Stimulated activated effector memory CD8-positive, alpha-beta T cell treated with anti-CD3 and anti-CD28 coated beads, Interleukin-12 subunit alpha, Interleukin-12 subunit beta, amount 100 ng/mL, for 72 hours (primary cell): ENCODE measurements around the gene IQGAP3.
A peak's percentile ranks its signal among the peaks of the same experiment; 100 is the strongest.

ENCODE experiments used
- ATAC-seq: fragments of 150-1000 bp; cut with Tn5 transposase; 2 replicates; pipeline ENCODE4 v1.10.0; 2021
- DNase-seq, 2 donors: peaks; one replicate each; pipeline ENCODE4 v3.0.0; 2021 to 2022; ENCODE audit warnings: low spot score in 2 of 2
- H3K27ac Mint-ChIP-seq: one replicate; pipeline ENCODE4 v1.8.0; 2022; ENCODE audit warnings: mild to moderate bottlenecking, mixed read lengths
- H3K36me3 Mint-ChIP-seq: one replicate; pipeline ENCODE4 v1.8.0; 2022; ENCODE audit warnings: mild to moderate bottlenecking, mixed read lengths
- H3K4me1 Mint-ChIP-seq: one replicate; pipeline ENCODE4 v1.8.0; 2022; ENCODE audit warnings: mixed read lengths
- H3K4me3 Mint-ChIP-seq: one replicate; pipeline ENCODE4 v1.8.0; 2022; ENCODE audit warnings: mild to moderate bottlenecking, mixed read lengths
- H3K9me3 Mint-ChIP-seq: one replicate; pipeline ENCODE4 v1.8.0; 2022; ENCODE audit warnings: mixed read lengths

IQGAP3 gene

DNA sequence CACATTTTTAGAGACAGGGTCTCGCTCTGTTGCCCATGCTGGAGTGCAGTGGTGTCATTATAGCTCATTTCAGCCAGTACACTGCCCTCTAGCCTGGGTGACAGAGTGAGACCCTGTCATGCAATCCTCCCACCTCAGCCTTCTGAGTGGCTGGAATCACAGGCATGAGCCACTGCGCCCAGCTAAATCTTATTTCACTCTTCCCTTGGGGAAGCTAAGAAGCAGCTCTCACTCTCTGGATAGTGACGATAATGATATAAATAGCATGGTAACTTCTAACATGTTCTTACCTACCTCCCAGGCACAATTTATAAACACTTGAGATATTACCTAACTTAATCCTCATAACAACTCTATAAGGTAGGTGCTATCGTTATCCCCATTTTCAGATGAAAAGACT is 24.9 kb downstream of the IQGAP3 start:
- Mint-ChIP-seq H3K9me3 (no peaks in the 10 kb centered on the region), H3K4me3 (no peak overlapping the region), H3K27ac (no peak overlapping the region), H3K4me1 (peaks cover 5% of the 10 kb centered on the region), H3K36me3 (no peaks in the 10 kb centered on the region)
- DNase-seq (no peak), ATAC-seq (no peak)

DNA sequence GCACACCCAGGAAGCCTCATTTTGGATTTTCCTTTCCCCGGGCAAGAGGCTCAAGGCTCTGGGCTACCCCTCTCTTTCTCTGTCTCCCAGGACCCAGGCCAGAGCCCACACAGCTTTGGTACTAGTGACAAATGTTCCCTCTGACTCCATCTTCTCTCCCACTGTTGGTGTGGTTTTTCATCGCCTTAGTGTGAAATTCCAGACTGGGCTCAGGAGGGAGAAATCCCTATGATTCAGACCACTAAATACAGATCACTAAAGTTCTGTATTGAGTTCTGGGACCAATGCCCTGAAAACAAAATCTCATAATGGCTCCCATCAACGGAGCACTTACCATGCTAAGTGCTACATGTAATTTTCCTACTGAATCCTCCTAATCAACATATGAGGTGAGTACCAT is 26.1 kb downstream of the IQGAP3 start:
- no peak for DNase-seq
- Mint-ChIP-seq H3K9me3 (no peaks in the 10 kb centered on the region), H3K27ac (peak overlapping the region; percentile 63), H3K4me1 (no peaks in the 10 kb centered on the region), H3K4me3 (no peak overlapping the region), H3K36me3 (no peaks in the 10 kb centered on the region)
- no peak for ATAC-seq

DNA sequence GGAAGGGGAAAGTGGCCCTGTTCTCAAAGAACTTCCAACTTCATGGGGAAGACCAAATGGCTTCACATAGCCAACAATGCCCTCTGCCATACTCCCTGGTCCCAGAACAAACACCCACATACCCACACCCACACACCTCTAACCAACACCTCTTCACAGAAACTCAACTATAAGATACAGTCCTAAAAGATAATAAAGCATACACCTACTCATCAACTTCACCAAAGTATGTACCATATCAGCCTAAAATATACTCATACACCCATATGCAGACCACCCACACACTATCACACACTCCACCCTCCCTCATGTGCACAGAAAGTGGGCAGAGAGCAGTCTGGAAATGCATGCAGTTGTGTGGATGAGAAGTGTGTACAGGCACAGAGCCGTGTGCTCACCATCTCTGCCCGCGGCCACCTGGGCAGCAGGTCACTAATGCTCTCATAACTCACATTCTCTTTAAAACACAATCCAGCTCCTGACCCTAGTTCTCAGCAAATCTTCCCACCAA is 27.7 kb downstream of the IQGAP3 start:
- peak overlapping the region; percentile 10 for H3K27ac Mint-ChIP-seq
- no peak overlapping the region for H3K4me3 Mint-ChIP-seq

DNA sequence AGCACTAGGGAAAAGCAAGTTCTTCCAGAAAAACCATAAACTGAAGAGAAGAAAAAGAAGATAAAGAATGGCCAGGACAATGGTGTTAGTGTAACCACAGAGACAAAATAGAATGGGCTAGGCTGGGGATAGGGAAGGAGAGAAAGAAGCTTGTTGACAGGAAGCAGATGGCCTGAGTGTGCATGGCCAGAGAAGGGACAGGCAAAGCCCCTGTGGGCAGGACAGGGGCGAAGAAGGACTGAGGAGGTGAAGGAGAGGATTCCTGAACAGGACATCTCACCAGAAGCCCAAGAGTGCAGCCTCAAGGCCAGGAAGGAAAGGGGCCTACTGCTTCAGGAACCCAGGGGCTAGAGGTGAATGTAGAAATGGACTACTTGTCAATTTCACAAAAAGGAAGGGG is 29.3 kb downstream of the IQGAP3 start:
- peak overlapping the region; percentile 10 for H3K27ac Mint-ChIP-seq

More for the DNA sequence above, 27.7 kb downstream of the IQGAP3 start:
- Mint-ChIP-seq H3K4me1 (no peaks in the 10 kb centered on the region), H3K36me3 (no peaks in the 10 kb centered on the region), H3K9me3 (no peaks in the 10 kb centered on the region)
- ATAC-seq = no peak
- no peak for DNase-seq

DNA sequence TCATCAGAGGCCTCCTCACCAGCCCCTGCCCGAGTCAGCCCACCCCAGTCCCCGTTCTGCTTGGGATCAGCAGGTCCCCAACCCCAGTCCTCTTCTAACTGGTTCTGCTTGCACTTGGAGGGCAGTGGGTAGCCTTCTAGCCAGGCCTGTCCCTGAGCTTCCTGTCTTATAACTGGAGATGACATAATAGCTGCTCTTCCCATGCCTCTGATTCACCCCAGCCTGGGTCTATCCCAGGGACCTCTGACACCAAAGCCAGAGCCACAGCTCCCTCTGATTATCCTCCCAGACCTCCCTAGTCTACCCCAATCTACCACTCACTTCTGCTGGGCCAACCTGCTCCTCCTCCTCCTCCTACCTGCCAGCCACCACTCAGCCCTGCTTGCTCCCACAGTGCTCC is 31.4 kb downstream of the IQGAP3 start:
- Mint-ChIP-seq H3K27ac (peak overlapping the region; percentile 10), H3K4me3 (no peak overlapping the region), H3K9me3 (no peaks in the 10 kb centered on the region), H3K36me3 (no peaks in the 10 kb centered on the region), H3K4me1 (peaks cover 7% of the 10 kb centered on the region)
- DNase-seq (no peak), ATAC-seq (no peak)

More for the DNA sequence above, 29.3 kb downstream of the IQGAP3 start:
- DNase-seq (no peak), ATAC-seq (no peak)
- Mint-ChIP-seq H3K9me3 (no peaks in the 10 kb centered on the region), H3K36me3 (no peaks in the 10 kb centered on the region), H3K4me1 (peaks cover 7% of the 10 kb centered on the region), H3K4me3 (no peak overlapping the region)

DNA sequence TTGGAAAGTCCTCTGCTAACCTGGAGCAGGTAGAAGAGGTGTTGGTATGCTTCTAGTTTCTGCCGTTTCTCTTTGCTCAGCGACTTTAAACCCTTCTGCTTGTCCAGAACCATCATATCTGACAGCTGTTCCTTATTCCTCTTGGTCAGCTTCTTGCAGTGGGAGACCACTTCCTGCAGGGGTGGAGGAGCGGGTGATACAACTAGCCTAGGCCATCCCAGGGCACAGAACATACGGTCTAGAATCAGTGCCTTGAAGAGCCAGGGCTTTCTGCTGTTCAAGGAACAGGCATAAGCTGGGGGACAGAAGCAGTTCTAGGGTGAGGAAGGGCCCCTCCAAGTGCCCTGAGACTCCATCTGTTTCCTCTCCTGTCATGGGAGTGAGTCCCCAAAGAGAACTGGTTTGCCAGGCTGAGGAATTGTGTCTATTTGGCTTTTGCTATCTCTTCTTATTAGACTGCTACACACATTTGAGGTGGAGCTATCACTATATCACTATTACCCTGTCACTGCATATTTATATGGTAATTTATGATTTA is 32.5 kb downstream of the IQGAP3 start:
- ATAC-seq (no peak), DNase-seq (no peak)
- no peaks in the 10 kb centered on the region for H3K9me3 Mint-ChIP-seq
- peaks cover 7% of the 10 kb centered on the region for H3K4me1 Mint-ChIP-seq
- H3K27ac Mint-ChIP-seq = no peak overlapping the region
- H3K36me3 Mint-ChIP-seq = no peaks in the 10 kb centered on the region
- H3K4me3 Mint-ChIP-seq = no peak overlapping the region

DNA sequence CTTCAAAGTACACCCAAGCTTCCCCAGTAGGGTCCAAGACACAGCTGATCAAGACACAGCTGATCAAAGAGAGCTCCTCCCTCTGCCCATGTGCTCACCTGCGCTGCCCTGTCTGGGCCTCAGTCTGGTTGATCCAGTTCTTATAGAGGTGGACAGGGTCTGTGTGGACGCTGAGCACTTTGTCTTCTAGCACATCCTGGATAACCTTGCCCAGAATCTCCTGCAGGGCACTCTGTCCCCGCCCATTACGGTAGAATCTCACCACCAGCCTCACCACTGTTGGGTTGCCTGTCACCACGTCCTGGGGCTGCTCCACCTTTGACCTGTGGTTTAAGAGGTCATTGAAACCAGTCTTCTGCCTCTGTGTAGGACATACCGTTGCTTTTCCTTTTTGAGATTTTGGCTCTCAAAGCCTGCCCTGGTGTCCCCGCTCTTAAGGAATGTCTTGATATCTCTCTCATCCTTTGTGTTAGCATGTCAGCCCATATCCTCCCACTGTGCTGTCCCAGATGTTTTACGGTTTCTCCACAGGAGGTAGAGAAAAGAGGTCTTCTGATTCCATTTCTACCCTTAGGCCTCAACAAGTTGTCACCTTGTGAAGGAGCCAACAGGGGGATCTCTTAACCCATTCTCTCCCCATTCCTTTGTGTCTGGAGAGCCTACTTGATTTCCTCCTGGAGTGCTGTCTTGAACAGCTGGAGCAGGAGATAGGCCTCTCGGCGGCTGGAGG is 33.5 kb downstream of the IQGAP3 start:
- peaks cover 7% of the 10 kb centered on the region for H3K4me1 Mint-ChIP-seq
- DNase-seq (no peak), ATAC-seq (no peak)
- no peak overlapping the region for H3K27ac Mint-ChIP-seq
- H3K36me3 Mint-ChIP-seq = no peaks in the 10 kb centered on the region
- H3K4me3 Mint-ChIP-seq = no peak overlapping the region
- no peaks in the 10 kb centered on the region for H3K9me3 Mint-ChIP-seq

DNA sequence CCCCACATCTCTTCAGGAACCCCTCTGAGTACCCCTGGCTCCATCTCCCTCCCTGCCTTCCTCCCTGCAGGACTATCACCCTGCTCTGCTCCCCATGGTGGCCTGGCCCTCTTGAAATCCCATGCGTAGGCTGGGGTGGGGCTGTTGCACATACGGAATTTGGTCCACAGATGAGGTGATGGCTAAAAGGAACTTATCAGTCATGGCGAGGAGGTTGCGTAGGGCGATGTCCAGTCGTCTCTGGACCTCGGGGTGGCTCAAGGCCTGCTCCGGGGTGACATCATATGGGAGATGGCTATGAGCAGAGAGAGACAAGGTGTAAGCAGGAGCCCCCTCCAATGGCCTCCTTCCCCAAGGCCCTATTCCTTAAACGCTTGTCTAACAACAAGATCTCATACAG is 35.3 kb downstream of the IQGAP3 start:
- no peak for DNase-seq
- Mint-ChIP-seq H3K4me3 (no peak overlapping the region), H3K27ac (no peak overlapping the region), H3K36me3 (no peaks in the 10 kb centered on the region), H3K9me3 (no peaks in the 10 kb centered on the region), H3K4me1 (peaks cover 7% of the 10 kb centered on the region)
- no peak for ATAC-seq

DNA sequence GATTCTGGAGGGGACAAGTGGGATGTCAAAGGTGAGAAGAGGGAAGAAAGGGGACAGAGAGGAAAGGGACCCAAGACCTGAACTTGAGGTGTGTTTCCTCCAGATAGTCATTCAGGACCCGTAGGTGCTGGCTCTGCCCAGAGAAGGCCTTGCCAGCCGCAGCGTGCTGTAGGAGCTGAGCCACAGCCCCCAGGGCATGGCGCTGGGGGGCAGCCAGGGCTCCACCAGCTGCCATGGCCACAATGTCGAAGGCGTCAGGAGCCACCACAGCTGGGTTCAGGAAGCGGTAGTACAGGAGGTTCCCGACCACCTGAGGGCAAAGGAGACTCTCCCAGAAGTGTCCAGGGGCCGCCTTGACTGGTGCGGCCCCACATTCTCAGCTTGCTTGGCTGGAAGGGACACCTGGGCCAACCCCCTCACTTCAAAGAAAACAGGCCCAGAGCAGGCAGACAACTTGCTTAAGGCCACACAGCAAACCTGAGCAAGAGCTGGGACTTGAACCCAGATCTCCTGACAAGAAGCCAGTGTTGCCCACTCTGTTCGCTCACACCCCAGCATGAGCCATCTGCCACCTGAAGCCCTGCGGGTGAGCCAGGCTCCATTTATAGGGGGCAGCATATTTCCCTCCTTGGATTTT is 37.8 kb downstream of the IQGAP3 start:
- H3K9me3 Mint-ChIP-seq = no peaks in the 10 kb centered on the region
- peaks cover 7% of the 10 kb centered on the region for H3K4me1 Mint-ChIP-seq
- H3K4me3 Mint-ChIP-seq = no peak overlapping the region
- ATAC-seq = no peak
- no peak overlapping the region for H3K27ac Mint-ChIP-seq
- no peak for DNase-seq
- no peaks in the 10 kb centered on the region for H3K36me3 Mint-ChIP-seq

DNA sequence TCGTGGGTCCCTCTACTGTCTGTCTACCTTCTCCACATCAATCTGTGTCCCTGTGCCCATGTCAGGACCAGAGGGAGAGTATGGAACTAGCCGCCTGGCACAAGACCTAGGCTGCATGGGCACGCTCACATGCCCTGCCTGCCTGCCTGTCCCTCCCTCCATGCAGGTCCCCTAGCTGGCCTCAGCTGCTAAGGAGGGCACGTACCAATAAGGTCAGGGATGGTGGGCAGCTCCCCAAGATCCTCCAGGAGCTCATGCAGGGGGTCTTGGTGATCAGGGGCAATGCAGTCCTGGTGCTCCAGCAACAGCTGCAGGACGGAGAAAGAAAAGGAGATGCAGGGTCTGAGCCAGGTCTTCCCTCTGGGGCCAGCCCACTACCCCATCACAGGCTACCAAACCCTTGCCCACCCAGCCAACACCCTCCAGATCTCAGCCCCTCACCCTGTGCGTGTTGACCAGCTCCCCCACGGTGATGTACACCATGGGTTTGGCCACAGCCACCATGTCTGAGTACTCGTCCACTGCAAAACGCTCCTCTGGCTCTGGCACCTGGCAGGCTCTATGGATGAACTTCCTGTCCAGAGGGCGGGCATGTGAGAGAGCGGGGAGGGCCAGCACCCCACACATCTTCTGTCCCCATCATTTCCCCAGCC is 38.7 kb downstream of the IQGAP3 start:
- H3K4me1 Mint-ChIP-seq = peaks cover 2% of the 10 kb centered on the region
- H3K27ac Mint-ChIP-seq = peak overlapping the region; percentile 54
- H3K36me3 Mint-ChIP-seq = no peaks in the 10 kb centered on the region
- H3K9me3 Mint-ChIP-seq = no peaks in the 10 kb centered on the region
- H3K4me3 Mint-ChIP-seq = no peak overlapping the region
- DNase-seq = no peak
- no peak for ATAC-seq

DNA sequence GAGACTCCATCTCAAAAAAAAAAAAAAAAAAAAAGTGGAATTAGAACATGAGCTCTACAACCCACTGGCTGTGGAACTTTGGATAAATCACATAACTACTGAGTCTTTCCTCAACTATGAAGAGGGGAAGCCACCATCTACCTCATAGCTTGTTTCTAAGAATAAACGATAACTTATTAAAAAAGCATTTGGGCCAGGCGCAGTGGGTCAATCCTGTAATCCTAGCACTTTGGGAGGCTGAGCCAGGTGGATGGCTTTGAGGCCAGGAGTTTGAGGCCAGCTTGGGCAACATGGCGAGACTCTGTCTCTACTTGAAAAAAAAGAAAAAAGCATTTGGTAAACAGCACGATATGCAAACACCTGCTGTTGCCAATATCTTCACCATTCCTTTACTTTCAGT is 40.0 kb downstream of the IQGAP3 start:
- Mint-ChIP-seq H3K4me1 (peaks cover 14% of the 10 kb centered on the region), H3K4me3 (no peak overlapping the region), H3K27ac (no peak overlapping the region), H3K9me3 (no peaks in the 10 kb centered on the region), H3K36me3 (no peaks in the 10 kb centered on the region)
- DNase-seq = no peak
- ATAC-seq = no peak

DNA sequence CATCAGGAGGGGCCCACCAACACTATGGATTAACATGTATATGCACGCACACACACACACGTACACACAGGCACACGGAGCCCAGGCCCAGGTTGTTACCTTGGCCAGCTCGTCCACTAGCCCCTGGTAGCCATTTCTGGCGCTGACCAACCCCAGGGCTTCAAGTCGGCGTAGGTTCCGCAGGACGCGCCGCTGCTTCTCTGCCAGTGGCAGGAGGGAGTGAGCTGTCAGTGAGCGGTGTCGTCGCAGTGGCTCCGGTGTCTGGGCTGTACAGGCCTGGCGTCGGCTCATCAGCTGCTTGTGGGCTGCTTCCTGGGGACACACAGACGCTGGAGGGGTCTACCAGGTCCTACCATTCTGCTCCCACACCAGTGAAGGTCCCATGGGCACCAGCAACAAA is 42.4 kb downstream of the IQGAP3 start:
- no peak overlapping the region for H3K27ac Mint-ChIP-seq
- ATAC-seq (no peak), DNase-seq (no peak)
- H3K4me3 Mint-ChIP-seq = no peak overlapping the region
- no peaks in the 10 kb centered on the region for H3K9me3 Mint-ChIP-seq
- peaks cover 29% of the 10 kb centered on the region for H3K4me1 Mint-ChIP-seq
- H3K36me3 Mint-ChIP-seq = no peaks in the 10 kb centered on the region

DNA sequence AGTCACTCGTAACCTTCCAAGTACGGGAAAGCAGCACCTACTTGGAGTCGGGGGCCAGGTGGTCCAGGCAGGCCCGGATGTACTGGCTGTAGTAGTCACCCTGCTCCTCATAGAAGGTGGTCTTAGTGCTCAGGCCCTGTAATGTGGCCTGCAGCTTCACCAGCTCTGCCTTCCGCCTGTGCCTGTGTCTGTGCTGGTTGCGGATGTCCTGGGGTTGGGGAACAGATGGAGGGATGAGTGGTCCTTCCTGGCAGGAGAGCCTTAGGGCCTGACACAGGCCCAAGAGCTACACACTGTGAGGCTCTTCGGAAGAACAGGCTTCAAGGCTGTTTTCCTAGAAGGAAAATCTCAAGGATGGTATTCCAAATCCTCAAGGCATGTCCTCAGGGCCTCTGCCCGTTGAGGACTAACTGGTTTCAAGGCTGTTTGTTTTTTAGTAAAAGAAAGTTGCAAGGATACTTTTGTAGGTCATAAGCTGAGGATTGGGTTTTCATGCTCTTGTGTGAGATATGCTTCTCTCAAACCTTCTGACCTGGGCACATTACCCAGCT is 43.4 kb downstream of the IQGAP3 start:
- Mint-ChIP-seq H3K4me1 (peaks cover 40% of the 10 kb centered on the region), H3K4me3 (no peak overlapping the region), H3K36me3 (no peaks in the 10 kb centered on the region), H3K27ac (peak overlapping the region; percentile 69), H3K9me3 (no peaks in the 10 kb centered on the region)
- ATAC-seq (no peak), DNase-seq (no peak)

DNA sequence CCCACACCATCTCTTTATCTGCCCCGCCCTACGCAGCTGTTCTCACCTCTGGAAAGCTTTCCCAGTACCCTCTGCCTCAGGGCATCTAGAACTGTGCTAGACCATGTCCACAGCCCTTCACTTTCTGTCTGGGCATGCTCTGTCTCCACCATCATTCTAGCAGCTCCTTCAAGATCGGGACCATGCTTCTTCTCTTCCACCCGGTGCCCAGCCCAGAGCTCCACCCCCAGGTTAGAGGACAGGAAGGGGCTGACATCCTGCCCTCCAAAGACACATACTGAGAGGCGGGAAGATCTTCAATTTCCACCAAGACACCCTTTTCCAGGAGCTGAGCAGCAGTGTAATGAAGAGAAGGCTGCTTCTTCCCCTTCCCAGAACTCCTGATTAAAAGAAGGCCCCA is 44.1 kb downstream of the IQGAP3 start:
- no peak for DNase-seq
- H3K4me3 Mint-ChIP-seq = no peak overlapping the region
- peak overlapping the region; percentile 69 for H3K27ac Mint-ChIP-seq
- no peaks in the 10 kb centered on the region for H3K9me3 Mint-ChIP-seq
- peaks cover 43% of the 10 kb centered on the region for H3K4me1 Mint-ChIP-seq
- no peak for ATAC-seq
- no peaks in the 10 kb centered on the region for H3K36me3 Mint-ChIP-seq

DNA sequence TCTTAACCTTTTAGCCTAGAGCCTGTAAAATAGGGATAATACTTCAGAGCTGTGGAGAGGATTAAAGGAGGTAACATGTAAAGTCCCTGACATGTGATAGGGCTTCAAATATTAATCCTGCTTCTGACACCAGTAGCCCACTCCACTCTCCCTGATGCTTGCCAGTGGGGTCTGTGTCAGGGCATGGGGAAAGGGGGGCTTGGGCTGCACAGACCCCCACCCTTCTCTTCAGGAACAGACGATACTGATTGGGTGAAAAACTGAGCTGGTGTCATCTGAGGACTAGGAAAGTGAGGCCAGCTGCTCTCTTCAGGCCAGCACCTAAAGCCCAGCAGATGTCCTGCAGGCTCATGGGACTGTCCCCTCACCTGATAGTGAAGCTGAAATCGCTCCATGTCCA is 44.8 kb downstream of the IQGAP3 start:
- no peaks in the 10 kb centered on the region for H3K36me3 Mint-ChIP-seq
- ATAC-seq = no peak
- H3K4me1 Mint-ChIP-seq = peaks cover 43% of the 10 kb centered on the region
- no peak overlapping the region for H3K27ac Mint-ChIP-seq
- no peak overlapping the region for H3K4me3 Mint-ChIP-seq
- DNase-seq = no peak
- H3K9me3 Mint-ChIP-seq = no peaks in the 10 kb centered on the region
